ENCODE data around the gene ATP4B. TPM values are rescaled to one million over a fixed set of nuclear protein-coding genes. Genes with fewer than 3 reads are reported as not detected.

The ATP4B gene
- polyA plus RNA-seq, 1 experiment: not detected

GRCh38 chr13:113656831-113657671 is 947 bp downstream of the ATP4B start:
- Histone ChIP-seq H3K4me3 (ENCODE audit: low read depth, low read length) (no peak overlapping the region), H3K36me3 (ENCODE audit: control insufficient read depth, insufficient read depth, low read length) (no peaks in the 10 kb centered on the region), H3K27me3 (ENCODE audit: control insufficient read depth, insufficient read depth, low read length) (peaks cover 2% of the 10 kb centered on the region; the same call in 1 of the 2 replicates)
- TF ChIP-seq, protein P1, sequence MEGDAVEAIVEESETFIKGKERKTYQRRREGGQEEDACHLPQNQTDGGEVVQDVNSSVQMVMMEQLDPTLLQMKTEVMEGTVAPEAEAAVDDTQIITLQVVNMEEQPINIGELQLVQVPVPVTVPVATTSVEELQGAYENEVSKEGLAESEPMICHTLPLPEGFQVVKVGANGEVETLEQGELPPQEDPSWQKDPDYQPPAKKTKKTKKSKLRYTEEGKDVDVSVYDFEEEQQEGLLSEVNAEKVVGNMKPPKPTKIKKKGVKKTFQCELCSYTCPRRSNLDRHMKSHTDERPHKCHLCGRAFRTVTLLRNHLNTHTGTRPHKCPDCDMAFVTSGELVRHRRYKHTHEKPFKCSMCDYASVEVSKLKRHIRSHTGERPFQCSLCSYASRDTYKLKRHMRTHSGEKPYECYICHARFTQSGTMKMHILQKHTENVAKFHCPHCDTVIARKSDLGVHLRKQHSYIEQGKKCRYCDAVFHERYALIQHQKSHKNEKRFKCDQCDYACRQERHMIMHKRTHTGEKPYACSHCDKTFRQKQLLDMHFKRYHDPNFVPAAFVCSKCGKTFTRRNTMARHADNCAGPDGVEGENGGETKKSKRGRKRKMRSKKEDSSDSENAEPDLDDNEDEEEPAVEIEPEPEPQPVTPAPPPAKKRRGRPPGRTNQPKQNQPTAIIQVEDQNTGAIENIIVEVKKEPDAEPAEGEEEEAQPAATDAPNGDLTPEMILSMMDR (IDR thresholded peaks at IDR 0.05; ENCODE audit: insufficient read depth, low read depth, low read length): no peak
- POLR2A ChIA-PET: interaction anchor here (0.7 kb wide), 1 partner anchor 555 kb away, joined by 12 read pairs; no protein-coding TSS in a partner anchor
- CTCF ChIA-PET: no interaction called here
- DNase-seq (ENCODE audit: low read depth): no peak

DNA sequence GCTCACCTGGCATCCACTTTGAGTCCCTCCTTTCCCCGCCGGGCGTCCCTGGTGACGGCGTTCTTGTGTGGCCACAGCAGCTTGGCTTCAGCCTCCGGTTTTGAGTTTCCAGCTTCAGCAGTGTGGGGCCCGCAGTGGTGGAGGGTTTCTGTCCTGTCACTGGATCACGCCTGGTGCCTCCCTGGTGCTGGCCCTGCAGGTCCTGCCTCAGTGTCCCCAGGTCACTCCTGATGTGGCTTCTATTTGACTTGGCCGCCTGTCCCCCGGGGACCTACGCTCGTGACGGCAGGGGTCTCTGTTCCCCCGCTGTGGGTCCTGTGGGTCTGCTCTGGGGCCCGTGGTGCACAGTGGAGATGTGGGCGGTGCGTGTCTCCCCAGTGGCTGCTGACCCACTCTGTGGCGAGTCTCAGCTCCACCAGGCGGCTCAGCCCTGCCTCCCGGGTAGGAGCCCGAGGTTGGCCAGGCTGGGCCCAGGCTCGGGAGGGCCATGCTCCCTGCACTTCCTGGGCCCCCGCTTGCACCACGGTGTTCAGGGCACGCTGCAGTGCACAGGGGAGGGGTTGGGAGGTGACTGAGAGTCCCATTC is 1.9 kb downstream of the ATP4B start:
- ChIA-PET POLR2A (no interaction called here), CTCF (no interaction called here)
- H3K4me3 ChIP-seq (ENCODE audit: low read depth, low read length): no peak overlapping the region
- DNase-seq (ENCODE audit: low read depth): no peak
- 0 out of 2 replicates have a peak, but pooled peaks cover 2% of the 10 kb centered on the region for H3K27me3 ChIP-seq (ENCODE audit: control insufficient read depth, insufficient read depth, low read length)
- no peaks in the 10 kb centered on the region for H3K36me3 ChIP-seq (ENCODE audit: control insufficient read depth, insufficient read depth, low read length)
- TF ChIP-seq, protein P1 (IDR thresholded peaks at IDR 0.05; ENCODE audit: insufficient read depth, low read depth, low read length): no peak

DNA sequence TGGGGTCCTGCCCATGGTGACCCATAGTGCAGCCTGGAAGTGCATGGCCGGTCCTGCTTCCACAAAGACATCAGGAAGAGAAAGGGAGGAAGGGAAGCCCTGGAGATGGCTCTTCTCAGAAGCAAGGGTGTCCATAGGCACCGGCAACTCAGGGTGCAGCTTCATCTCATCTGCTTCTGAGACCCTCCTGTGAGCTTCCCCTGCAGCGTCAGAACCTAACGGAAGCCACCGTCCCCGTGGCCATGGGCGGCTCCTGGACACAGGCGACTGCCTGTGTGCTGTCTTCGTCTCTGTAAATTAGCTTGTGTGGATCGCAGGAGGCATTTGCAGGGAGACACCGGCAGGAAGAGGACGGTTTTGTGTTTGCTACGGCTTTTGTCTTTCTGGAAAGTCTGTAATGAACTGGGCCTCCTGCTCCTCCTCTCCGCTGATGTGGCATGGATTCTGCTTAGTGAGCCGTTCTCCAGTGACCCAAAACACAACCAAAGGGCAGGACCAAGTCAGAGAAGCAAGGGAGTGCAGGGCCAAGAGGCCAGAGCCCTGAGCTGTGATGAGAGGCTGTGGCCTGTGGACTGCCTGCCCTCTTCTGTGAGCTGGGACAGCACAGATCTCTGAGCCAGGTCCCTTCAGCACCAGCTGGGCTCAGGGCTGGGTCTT is 2.5 kb downstream of the ATP4B start:
- DNase-seq (ENCODE audit: low read depth): no peak
- 0 out of 2 replicates have a peak, but pooled peaks cover 2% of the 10 kb centered on the region for H3K27me3 ChIP-seq (ENCODE audit: control insufficient read depth, insufficient read depth, low read length)
- TF ChIP-seq, protein P1 (IDR thresholded peaks at IDR 0.05; ENCODE audit: insufficient read depth, low read depth, low read length): no peak
- H3K36me3 ChIP-seq (ENCODE audit: control insufficient read depth, insufficient read depth, low read length): no peaks in the 10 kb centered on the region
- CTCF ChIA-PET: no interaction called here
- POLR2A ChIA-PET: no interaction called here
- H3K4me3 ChIP-seq (ENCODE audit: low read depth, low read length): no peak overlapping the region

- ChIA-PET CTCF (no interaction called here), POLR2A (no interaction called here)
- no peak overlapping the region for H3K4me3 ChIP-seq (ENCODE audit: low read depth, low read length)
- H3K27me3 ChIP-seq (ENCODE audit: control insufficient read depth, insufficient read depth, low read length): 0 out of 2 replicates have a peak, but pooled peaks cover 2% of the 10 kb centered on the region
- TF ChIP-seq, protein P1 (IDR thresholded peaks at IDR 0.05; ENCODE audit: insufficient read depth, low read depth, low read length): no peak
- no peaks in the 10 kb centered on the region for H3K36me3 ChIP-seq (ENCODE audit: control insufficient read depth, insufficient read depth, low read length)
- DNase-seq (ENCODE audit: low read depth): no peak
These were observed 3.2 kb downstream of the ATP4B start for GRCh38 chr13:113654591-113655345.
